CD4-positive, alpha-beta T cell treated with Interferon alpha-2 for 1 hour (primary cell): ENCODE results near the gene ERVK3-1.
"Not testable (repeated sequence)": the region's sequence is repeated elsewhere in the genome, so short reads cannot be mapped to it uniquely, and the experiment has no call there.

Experiments used
- DNase-seq, 2 donors: peaks; one replicate each; pipeline ENCODE4 v3.0.0-alpha.2; 2020 to 2022

Gene ERVK3-1

GRCh38 chr19:58305065-58305931, at the start of gene ERVK3-1:
Gene ERVK3-1 (plus strand): TSS chr19:58305377. CDS start chr19:58312169, 6,792 bp downstream.
- peak; percentile 96 for DNase-seq

- DNase-seq, result not testable (repeated sequence)
Measured at GRCh38 chr19:58258259-58258658, 46.9 kb upstream of the ERVK3-1 start.

- no peak for DNase-seq
Measured at GRCh38 chr19:58261600-58261967, 43.6 kb upstream of the ERVK3-1 start.

GRCh38 chr19:58261968-58262921, 42.9 kb upstream of the ERVK3-1 start:
- DNase-seq, result no peak

GRCh38 chr19:58262922-58263296, 42.3 kb upstream of the ERVK3-1 start:
- DNase-seq, result no peak

- DNase-seq, result no peak
Measured at GRCh38 chr19:58265100-58265499, 40.1 kb upstream of the ERVK3-1 start.

GRCh38 chr19:58268344-58268743, 36.8 kb upstream of the ERVK3-1 start:
- no peak for DNase-seq

- no peak for DNase-seq
Measured at GRCh38 chr19:58274771-58275201, 30.4 kb upstream of the ERVK3-1 start.

GRCh38 chr19:58275564-58275963, 29.6 kb upstream of the ERVK3-1 start:
- no peak for DNase-seq

- no peak for DNase-seq
Measured at GRCh38 chr19:58277197-58277596, 28.0 kb upstream of the ERVK3-1 start.

- DNase-seq, result no peak
Measured at GRCh38 chr19:58277748-58278540, 27.2 kb upstream of the ERVK3-1 start.

GRCh38 chr19:58278541-58279041, 26.6 kb upstream of the ERVK3-1 start, which contains the start of gene ZNF8:
Gene ZNF8 (plus strand): TSS chr19:58278955. CDS start chr19:58279082, 127 bp downstream.
- peak; percentile 97 to 98 for DNase-seq

- peak; percentile 31 to 44 for DNase-seq
Measured at GRCh38 chr19:58279042-58279924, 25.9 kb upstream of the ERVK3-1 start.

GRCh38 chr19:58279925-58280316, 25.3 kb upstream of the ERVK3-1 start:
- DNase-seq, result no peak

- no peak for DNase-seq
Measured at GRCh38 chr19:58284199-58284598, 21.0 kb upstream of the ERVK3-1 start.

GRCh38 chr19:58291943-58292342, 13.2 kb upstream of the ERVK3-1 start:
- no peak for DNase-seq

- DNase-seq, result no peak
Measured at GRCh38 chr19:58294743-58295374, 10.3 kb upstream of the ERVK3-1 start.

- no peak for DNase-seq
Measured at GRCh38 chr19:58296104-58296503, 9.1 kb upstream of the ERVK3-1 start.

GRCh38 chr19:58300620-58301019, 4.6 kb upstream of the ERVK3-1 start:
- DNase-seq, result no peak

GRCh38 chr19:58304255-58304654, 922 bp upstream of the ERVK3-1 start:
- no peak for DNase-seq

GRCh38 chr19:58304748-58305064, 471 bp upstream of the ERVK3-1 start:
- no peak for DNase-seq
